Measurements from ENCODE around the gene CYGB. TPM values are rescaled to one million over a fixed set of nuclear protein-coding genes. Genes with fewer than 3 reads are reported as not detected.

CYGB gene
- total and polyA plus RNA-seq, 9 of the 15 experiments (the other 6 are each of a cell fraction or from before 2014, with no cell fraction given) = 0.08 to 0.95 (median 0.18) TPM; not detected in 5

DNA sequence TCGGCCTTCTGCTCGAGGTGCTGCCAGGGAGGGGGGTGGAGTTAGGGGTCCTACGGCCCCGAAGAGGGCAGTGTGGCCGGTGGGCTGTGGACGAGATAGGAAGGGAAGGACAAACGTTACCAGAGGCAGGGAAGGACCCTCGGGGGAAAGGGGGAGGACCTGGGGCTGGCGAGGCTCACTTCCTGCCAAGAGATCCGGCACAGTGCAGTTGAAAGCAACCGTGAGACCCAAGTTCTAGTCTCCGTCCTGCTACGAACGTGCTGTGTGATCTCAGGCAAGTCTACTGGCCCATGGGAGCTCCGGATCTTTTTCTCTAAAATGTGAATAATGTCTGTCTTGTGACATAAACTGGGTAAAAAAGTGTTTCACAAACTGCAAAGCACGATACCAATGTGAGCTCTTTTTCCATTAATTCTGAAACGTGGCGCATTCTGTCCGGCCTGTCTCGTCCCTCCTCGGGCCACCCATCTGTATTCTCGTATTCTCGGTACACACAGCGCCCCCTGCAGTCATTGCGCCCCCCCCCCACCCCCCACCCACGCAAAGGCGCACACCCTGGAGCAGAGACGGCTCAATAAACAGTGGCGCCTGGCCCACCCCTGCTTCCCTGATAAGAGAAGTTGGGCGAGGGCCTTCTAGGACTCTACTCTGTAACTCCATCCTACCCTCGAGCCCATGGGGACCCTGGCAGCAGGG is 8.8 kb downstream of the CYGB start (continued):
- TF ChIP-seq, protein P1, sequence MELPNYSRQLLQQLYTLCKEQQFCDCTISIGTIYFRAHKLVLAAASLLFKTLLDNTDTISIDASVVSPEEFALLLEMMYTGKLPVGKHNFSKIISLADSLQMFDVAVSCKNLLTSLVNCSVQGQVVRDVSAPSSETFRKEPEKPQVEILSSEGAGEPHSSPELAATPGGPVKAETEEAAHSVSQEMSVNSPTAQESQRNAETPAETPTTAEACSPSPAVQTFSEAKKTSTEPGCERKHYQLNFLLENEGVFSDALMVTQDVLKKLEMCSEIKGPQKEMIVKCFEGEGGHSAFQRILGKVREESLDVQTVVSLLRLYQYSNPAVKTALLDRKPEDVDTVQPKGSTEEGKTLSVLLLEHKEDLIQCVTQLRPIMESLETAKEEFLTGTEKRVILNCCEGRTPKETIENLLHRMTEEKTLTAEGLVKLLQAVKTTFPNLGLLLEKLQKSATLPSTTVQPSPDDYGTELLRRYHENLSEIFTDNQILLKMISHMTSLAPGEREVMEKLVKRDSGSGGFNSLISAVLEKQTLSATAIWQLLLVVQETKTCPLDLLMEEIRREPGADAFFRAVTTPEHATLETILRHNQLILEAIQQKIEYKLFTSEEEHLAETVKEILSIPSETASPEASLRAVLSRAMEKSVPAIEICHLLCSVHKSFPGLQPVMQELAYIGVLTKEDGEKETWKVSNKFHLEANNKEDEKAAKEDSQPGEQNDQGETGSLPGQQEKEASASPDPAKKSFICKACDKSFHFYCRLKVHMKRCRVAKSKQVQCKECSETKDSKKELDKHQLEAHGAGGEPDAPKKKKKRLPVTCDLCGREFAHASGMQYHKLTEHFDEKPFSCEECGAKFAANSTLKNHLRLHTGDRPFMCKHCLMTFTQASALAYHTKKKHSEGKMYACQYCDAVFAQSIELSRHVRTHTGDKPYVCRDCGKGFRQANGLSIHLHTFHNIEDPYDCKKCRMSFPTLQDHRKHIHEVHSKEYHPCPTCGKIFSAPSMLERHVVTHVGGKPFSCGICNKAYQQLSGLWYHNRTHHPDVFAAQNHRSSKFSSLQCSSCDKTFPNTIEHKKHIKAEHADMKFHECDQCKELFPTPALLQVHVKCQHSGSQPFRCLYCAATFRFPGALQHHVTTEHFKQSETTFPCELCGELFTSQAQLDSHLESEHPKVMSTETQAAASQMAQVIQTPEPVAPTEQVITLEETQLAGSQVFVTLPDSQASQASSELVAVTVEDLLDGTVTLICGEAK (IDR thresholded peaks at IDR 0.05) = peak; percentile 48; the same call in 1 of the 2 replicates
- TF ChIP-seq, protein P1 (CRISPR knock-in tag; IDR thresholded peaks at IDR 0.05) = no peak
- TF ChIP-seq MYNN (IDR thresholded peaks at IDR 0.05) (peak; percentile 42; the same call in 1 of the 2 replicates), MYNN (CRISPR knock-in tag; IDR thresholded peaks at IDR 0.05) (no peak), CAMTA2 (CRISPR knock-in tag; conservative IDR thresholded peaks at IDR 0.05) (no peak), BCOR (IDR thresholded peaks at IDR 0.05) (peak; percentile 13; the same call in 1 of the 2 replicates), ARID1B (IDR thresholded peaks at IDR 0.05) (0 out of 2 replicates have a peak, but pooled peaks have one; percentile 39), CHD2 (IDR thresholded peaks at IDR 0.05; ENCODE audit: low read depth, low read length) (no peak), PCBP1 (IDR thresholded peaks at IDR 0.05; ENCODE audit: low read depth, low read length, poor library complexity, severe bottlenecking) (no peak), POLR2B (IDR thresholded peaks at IDR 0.05; ENCODE audit: low read depth, partially characterized antibody) (peak; percentile 48), KDM5B (IDR thresholded peaks at IDR 0.05; ENCODE audit: insufficient replicate concordance, low read depth, low read length) (peak; percentile 26), CREM (IDR thresholded peaks at IDR 0.05; ENCODE audit: low read depth) (peak; percentile 65), PPARD (CRISPR knock-in tag; IDR thresholded peaks at IDR 0.05) (no peak), EP300 (IDR thresholded peaks at IDR 0.05; ENCODE audit: low read length) (peak; percentile 34; the same call in 1 of the 2 replicates)
- TF ChIP-seq, protein P2, sequence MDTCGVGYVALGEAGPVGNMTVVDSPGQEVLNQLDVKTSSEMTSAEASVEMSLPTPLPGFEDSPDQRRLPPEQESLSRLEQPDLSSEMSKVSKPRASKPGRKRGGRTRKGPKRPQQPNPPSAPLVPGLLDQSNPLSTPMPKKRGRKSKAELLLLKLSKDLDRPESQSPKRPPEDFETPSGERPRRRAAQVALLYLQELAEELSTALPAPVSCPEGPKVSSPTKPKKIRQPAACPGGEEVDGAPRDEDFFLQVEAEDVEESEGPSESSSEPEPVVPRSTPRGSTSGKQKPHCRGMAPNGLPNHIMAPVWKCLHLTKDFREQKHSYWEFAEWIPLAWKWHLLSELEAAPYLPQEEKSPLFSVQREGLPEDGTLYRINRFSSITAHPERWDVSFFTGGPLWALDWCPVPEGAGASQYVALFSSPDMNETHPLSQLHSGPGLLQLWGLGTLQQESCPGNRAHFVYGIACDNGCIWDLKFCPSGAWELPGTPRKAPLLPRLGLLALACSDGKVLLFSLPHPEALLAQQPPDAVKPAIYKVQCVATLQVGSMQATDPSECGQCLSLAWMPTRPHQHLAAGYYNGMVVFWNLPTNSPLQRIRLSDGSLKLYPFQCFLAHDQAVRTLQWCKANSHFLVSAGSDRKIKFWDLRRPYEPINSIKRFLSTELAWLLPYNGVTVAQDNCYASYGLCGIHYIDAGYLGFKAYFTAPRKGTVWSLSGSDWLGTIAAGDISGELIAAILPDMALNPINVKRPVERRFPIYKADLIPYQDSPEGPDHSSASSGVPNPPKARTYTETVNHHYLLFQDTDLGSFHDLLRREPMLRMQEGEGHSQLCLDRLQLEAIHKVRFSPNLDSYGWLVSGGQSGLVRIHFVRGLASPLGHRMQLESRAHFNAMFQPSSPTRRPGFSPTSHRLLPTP (IDR thresholded peaks at IDR 0.05; ENCODE audit: borderline replicate concordance, extremely low read depth, insufficient read length) = peak; percentile 34

All from K562 (cell line).